ENCODE measurements around the gene BTBD7.
A peak's percentile ranks its signal among the peaks of the same experiment; 100 is the strongest.
"Not testable (repeated sequence)": the region's sequence is repeated elsewhere in the genome, so short reads cannot be mapped to it uniquely, and the experiment has no call there.

Gene BTBD7, protein sequence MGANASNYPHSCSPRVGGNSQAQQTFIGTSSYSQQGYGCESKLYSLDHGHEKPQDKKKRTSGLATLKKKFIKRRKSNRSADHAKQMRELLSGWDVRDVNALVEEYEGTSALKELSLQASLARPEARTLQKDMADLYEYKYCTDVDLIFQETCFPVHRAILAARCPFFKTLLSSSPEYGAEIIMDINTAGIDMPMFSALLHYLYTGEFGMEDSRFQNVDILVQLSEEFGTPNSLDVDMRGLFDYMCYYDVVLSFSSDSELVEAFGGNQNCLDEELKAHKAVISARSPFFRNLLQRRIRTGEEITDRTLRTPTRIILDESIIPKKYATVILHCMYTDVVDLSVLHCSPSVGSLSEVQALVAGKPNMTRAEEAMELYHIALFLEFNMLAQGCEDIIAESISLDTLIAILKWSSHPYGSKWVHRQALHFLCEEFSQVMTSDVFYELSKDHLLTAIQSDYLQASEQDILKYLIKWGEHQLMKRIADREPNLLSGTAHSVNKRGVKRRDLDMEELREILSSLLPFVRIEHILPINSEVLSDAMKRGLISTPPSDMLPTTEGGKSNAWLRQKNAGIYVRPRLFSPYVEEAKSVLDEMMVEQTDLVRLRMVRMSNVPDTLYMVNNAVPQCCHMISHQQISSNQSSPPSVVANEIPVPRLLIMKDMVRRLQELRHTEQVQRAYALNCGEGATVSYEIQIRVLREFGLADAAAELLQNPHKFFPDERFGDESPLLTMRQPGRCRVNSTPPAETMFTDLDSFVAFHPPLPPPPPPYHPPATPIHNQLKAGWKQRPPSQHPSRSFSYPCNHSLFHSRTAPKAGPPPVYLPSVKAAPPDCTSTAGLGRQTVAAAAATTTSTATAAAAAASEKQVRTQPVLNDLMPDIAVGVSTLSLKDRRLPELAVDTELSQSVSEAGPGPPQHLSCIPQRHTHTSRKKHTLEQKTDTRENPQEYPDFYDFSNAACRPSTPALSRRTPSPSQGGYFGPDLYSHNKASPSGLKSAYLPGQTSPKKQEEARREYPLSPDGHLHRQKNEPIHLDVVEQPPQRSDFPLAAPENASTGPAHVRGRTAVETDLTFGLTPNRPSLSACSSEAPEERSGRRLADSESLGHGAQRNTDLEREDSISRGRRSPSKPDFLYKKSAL

DNA sequence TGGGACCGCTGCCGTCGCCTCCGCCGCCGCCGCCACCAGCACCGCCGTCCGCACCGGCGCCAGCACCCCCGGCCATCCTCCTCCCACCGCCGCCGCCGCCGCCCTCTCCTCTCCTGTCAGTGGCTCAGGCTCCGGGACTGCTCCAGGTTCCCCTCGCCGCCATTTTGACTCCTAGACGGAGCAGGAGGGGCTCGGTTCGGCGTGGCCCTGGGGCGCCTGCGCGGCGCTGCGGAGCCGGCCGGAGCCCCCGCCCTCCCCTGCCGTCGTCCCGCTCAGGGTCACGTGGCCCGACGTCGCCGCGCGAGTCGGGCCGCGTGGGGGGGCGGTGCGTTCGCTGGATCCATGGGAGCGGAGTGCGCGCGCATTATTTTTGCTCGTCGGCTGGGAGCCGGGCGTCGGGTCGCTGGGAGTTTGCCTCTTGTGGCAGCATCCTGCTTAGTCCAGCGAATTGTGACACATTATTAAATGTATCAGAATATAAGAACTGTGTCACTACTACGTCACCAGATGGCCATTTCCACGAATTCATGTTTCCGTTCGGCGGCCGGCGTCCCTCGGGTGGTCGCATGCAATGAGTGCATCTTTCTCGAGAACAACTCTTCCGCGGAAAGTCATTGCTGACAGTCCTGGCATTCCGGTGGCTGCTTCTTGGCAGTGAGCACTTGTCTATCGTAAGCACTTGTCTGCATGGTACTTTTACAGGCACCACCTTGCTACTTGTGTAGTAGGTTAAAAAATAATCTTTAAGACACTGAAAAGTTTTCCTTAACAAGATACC lies at the start of gene BTBD7:
TSS of gene BTBD7 (minus strand) at position 184 of the 778 bp plus-strand sequence. CDS start 36,985 bp downstream, outside the sequence.
- H3K9me3 Mint-ChIP-seq, result no peaks in the 10 kb centered on the region
- no peaks in the 10 kb centered on the region for H3K36me3 Mint-ChIP-seq (ENCODE audit: low read depth)
- H3K27ac Mint-ChIP-seq, result peak within 1 kb of the TSS; percentile 95
- DNase-seq (ENCODE audit: low spot score), result peak; percentile 94
- no peaks in the 10 kb centered on the region for H3K27me3 Mint-ChIP-seq (ENCODE audit: low read depth)
- H3K4me3 Mint-ChIP-seq, result peak within 1 kb of the TSS; percentile 88
- peaks cover 33% of the 10 kb centered on the region for H3K4me1 Mint-ChIP-seq (ENCODE audit: low read depth)

DNA sequence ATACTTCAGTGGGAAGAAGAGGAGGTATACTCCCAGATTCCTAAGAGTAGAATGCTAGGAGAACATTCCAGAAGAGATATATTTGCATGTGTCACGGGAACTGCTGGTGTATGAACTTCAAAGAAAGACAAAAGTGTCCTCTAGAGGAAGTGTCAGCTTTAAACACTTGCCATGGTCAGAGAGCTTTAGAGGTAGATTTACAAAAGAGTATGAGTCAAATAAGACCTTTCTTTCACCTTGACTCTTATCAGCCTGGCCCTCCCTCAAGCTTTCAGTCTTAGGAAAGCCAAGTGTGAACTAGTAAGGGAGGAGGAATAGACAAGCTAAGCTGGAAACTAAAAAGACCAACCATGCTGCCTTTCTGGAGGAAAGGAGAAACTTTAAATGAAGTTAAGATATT lies 48.8 kb upstream of the BTBD7 start:
- Mint-ChIP-seq H3K4me1 (ENCODE audit: low read depth) (no peaks in the 10 kb centered on the region), H3K27me3 (ENCODE audit: low read depth) (peaks cover 15% of the 10 kb centered on the region), H3K36me3 (ENCODE audit: low read depth) (no peaks in the 10 kb centered on the region), H3K4me3 (no peak overlapping the region), H3K27ac (no peak overlapping the region), H3K9me3 (no peaks in the 10 kb centered on the region)
- DNase-seq (ENCODE audit: low spot score), result no peak

DNA sequence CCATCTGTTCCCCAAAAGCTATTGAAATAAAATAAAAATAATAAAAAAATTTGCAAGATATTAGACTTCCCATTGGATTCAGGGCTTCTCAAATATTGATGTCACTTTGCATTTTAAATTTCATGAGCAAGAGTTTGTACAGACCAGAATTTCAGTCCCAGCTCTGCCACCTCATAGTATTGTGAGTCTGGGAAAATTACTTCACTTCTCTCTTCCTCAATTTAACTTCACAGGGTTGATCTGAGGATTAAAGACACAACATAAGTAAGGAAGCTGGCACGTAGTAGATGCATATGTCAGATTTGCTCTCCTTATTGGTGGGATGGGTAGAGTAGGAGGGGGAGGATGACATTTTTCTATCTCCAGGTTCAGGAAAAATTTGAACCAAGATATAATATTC lies 47.0 kb upstream of the BTBD7 start:
- Mint-ChIP-seq H3K27me3 (ENCODE audit: low read depth) (peaks cover 8% of the 10 kb centered on the region), H3K9me3 (no peaks in the 10 kb centered on the region), H3K4me1 (ENCODE audit: low read depth) (no peaks in the 10 kb centered on the region), H3K36me3 (ENCODE audit: low read depth) (no peaks in the 10 kb centered on the region), H3K4me3 (no peak overlapping the region), H3K27ac (no peak overlapping the region)
- DNase-seq (ENCODE audit: low spot score), result no peak

DNA sequence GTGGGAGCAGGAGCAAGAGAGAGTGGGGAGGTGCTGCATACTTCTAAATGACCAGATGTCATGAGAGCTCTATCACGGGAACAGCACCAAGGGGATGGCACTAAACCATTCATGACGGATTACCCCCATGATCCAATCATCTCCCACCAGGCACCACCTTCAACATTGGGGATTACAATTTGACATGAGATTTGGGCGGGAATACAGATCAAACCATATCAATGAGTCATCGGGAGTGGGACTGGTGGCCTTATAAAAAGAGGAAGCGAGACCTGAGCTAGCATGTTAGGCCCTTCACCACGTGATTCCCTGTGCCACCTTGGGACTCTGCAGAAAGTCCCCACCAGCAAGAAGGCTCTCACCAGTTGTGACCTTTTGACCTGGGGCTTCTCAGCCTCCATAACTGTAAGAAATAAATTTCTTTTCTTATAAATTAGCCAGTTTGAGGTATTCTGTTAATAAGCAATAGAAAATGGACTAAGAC lies 42.9 kb upstream of the BTBD7 start:
- H3K4me1 Mint-ChIP-seq (ENCODE audit: low read depth), result no peaks in the 10 kb centered on the region
- H3K27ac Mint-ChIP-seq, result no peak overlapping the region
- H3K9me3 Mint-ChIP-seq, result no peaks in the 10 kb centered on the region
- H3K36me3 Mint-ChIP-seq (ENCODE audit: low read depth), result no peaks in the 10 kb centered on the region
- no peak overlapping the region for H3K4me3 Mint-ChIP-seq
- no peak for DNase-seq (ENCODE audit: low spot score)
- peaks cover 9% of the 10 kb centered on the region for H3K27me3 Mint-ChIP-seq (ENCODE audit: low read depth)

DNA sequence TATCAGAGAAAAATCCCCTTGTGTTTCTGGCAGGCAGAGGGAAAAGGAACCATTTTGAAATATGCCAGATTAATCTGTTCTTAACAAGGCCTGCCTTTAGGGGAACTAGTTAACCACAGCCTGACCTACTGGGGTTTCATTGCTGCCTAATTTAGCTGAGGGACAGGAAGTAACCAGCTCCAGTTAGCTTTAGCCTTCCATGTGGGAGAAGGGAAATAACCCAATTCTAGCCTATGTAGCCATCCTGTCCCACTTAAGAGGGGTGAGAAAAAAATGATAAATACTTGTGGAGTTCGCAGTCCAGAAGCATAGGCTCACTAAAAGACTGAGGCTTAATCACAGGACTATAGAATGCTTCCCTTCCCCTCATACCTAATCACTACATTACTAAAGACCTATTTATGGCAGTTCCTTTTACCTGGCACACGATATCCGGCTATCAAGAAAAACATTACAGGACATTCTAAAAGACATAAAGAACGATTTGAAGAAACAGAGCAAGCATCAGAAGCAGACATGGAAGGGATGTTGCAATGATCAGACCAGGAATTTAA lies 37.0 kb upstream of the BTBD7 start:
- Mint-ChIP-seq H3K36me3 (ENCODE audit: low read depth) (no peaks in the 10 kb centered on the region), H3K9me3 (no peaks in the 10 kb centered on the region), H3K4me3 (no peak overlapping the region), H3K27me3 (ENCODE audit: low read depth) (peaks cover 13% of the 10 kb centered on the region), H3K4me1 (ENCODE audit: low read depth) (no peaks in the 10 kb centered on the region), H3K27ac (no peak overlapping the region)
- DNase-seq (ENCODE audit: low spot score), result no peak

DNA sequence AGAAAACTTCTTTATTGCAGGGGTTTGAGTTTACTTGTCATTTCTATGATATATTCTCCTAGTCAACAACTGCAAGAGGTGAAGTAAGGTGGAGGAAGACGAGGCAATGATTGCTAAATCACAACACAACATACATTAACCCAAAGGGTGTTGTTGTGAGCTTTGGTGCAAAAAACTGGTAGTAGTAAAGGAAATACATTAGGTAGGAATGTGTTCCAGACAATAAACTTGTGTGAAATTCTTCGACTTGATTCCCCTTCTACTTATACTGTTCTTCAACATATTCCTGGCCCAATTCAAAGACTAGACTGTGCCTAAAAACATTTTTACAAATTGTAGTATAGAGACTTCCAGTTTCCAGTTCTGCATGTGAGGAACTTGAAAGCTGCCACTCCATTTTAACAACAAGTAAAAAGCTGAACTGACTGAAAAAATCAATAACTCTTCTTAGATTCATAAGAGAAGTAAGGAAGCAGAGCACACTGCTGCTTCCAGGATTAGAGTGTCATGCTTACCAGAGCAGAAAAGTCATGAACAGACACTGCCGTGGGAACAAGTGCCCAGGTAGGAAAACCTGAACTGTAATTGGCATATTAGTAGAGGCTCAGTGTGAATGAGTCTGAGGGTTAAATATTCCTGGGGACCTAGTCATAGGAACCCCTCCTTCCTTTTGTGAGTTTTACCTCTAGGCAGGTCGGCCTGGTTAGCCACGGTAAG lies 36.3 kb upstream of the BTBD7 start:
- Mint-ChIP-seq H3K27me3 (ENCODE audit: low read depth) (peaks cover 13% of the 10 kb centered on the region), H3K36me3 (ENCODE audit: low read depth) (no peaks in the 10 kb centered on the region), H3K4me1 (ENCODE audit: low read depth) (no peaks in the 10 kb centered on the region), H3K9me3 (no peaks in the 10 kb centered on the region), H3K4me3 (no peak overlapping the region), H3K27ac (no peak overlapping the region)
- no peak for DNase-seq (ENCODE audit: low spot score)

DNA sequence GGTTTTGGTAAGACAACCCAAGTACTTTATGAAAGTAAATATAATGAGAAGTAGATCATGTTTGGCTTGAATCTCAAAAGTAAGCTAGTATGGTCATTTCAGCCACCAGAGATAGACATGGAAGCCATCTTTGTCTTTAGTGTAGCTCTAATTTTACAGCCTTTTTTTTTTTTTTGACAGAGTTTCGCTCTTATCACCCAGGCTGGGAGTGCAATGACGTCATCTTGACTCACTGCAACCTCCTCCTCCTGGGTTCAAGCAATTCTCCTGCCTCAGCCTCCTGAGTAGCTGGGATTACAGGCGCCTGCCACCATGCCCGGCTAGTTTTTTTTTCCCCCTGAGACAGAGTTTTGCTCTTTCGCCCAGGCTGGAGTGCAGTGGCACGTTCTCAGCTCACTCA lies 22.0 kb upstream of the BTBD7 start:
- not testable (repeated sequence) for H3K4me1 Mint-ChIP-seq (ENCODE audit: low read depth); H3K4me3 Mint-ChIP-seq; H3K27me3 Mint-ChIP-seq (ENCODE audit: low read depth); H3K9me3 Mint-ChIP-seq; DNase-seq (ENCODE audit: low spot score); H3K36me3 Mint-ChIP-seq (ENCODE audit: low read depth); H3K27ac Mint-ChIP-seq

DNA sequence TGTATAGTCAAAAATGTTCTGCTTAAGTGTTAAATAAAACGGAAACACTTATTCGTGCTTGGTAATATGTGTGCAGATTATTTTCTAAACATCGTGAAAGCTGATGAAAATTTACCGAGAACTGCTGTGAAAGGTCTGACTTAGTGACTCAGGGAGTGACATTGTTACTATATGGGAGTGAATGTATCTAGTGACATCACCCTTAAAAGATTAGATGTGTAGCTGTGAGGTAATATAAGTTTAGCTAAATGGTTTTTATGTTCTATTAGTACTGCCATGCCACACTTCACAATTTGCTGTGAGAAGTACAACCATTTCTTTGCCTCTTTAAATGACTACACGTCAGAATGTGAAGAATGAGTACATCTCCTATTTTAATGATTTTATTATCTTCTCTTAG lies 15.5 kb upstream of the BTBD7 start:
- Mint-ChIP-seq H3K36me3 (ENCODE audit: low read depth) (no peaks in the 10 kb centered on the region), H3K4me1 (ENCODE audit: low read depth) (no peaks in the 10 kb centered on the region), H3K9me3 (peaks cover 2% of the 10 kb centered on the region), H3K27me3 (ENCODE audit: low read depth) (peaks cover 6% of the 10 kb centered on the region), H3K27ac (no peak overlapping the region), H3K4me3 (no peak overlapping the region)
- DNase-seq (ENCODE audit: low spot score), result no peak

DNA sequence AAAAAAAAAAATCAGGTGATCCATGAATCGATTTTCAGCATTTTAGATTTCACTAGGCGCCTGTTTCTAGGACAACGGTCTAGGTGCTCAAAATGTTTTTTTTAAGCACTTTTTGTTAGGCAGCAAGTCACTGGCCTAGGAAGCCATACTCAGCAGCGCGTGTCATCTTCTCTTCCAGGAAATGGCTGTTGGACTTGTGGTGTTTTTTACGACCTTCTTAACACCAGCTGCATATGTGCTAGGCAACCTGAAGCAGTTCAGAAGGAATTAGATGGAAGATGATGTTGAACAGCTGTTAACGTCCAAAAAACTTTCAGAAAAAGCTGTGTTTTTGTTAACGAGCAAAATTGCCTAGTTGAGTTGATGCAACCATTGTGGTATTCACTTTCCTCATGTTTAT lies 15.0 kb upstream of the BTBD7 start:
- peaks cover 6% of the 10 kb centered on the region for H3K9me3 Mint-ChIP-seq
- H3K4me1 Mint-ChIP-seq (ENCODE audit: low read depth), result no peaks in the 10 kb centered on the region
- no peaks in the 10 kb centered on the region for H3K36me3 Mint-ChIP-seq (ENCODE audit: low read depth)
- H3K4me3 Mint-ChIP-seq, result no peak overlapping the region
- DNase-seq (ENCODE audit: low spot score), result no peak
- peaks cover 6% of the 10 kb centered on the region for H3K27me3 Mint-ChIP-seq (ENCODE audit: low read depth)
- no peak overlapping the region for H3K27ac Mint-ChIP-seq

DNA sequence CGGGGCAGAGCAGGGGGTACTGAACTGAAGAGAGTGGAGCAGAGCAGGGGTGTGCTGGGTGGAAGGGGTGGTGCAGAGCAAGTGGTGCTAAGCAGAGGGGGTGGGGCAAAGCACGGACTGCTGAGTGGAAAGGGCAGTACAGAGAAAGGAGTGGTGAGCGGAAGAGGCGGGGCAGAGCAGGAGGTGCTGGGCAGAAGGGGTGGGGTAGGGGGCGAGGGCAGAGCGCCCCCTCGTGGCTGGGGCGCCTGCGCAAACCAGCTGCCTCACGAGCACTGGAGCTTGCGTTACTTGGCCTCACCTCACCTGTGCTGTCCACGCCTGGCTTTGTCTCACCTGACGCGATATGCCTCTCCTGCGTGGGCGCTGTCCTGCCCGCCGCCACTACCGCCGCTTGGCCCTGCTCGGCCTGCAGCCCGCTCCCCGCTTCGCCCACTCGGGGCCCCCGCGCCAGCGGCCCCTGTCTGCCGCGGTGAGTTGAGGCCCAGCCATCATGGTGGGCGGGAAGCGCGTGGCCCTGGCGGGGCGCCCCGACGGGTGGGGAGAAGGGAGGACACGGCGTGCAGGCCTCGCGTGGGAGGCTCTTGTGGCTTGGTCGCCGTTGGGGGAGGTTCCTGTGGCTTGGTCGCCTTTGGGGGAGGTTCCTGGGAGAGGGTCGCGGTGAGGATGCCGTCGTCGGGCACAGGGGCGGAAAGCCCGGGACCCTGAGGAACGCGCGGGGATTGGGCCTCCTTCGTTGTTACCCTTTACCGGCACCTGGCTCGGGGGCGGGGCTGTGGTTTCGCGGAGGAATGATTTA lies 14.3 kb upstream of the BTBD7 start, which contains the start of gene COX8C:
TSS of gene COX8C (plus strand) at position 257 of the 796 bp plus-strand sequence. CDS start at position 344, 87 bp downstream.
- no peak within 1 kb of the TSS for H3K4me3 Mint-ChIP-seq
- peaks cover 6% of the 10 kb centered on the region for H3K27me3 Mint-ChIP-seq (ENCODE audit: low read depth)
- peaks cover 13% of the 10 kb centered on the region for H3K9me3 Mint-ChIP-seq
- DNase-seq (ENCODE audit: low spot score), result no peak
- no peaks in the 10 kb centered on the region for H3K4me1 Mint-ChIP-seq (ENCODE audit: low read depth)
- H3K36me3 Mint-ChIP-seq (ENCODE audit: low read depth), result no peaks in the 10 kb centered on the region
- no peak within 1 kb of the TSS for H3K27ac Mint-ChIP-seq

DNA sequence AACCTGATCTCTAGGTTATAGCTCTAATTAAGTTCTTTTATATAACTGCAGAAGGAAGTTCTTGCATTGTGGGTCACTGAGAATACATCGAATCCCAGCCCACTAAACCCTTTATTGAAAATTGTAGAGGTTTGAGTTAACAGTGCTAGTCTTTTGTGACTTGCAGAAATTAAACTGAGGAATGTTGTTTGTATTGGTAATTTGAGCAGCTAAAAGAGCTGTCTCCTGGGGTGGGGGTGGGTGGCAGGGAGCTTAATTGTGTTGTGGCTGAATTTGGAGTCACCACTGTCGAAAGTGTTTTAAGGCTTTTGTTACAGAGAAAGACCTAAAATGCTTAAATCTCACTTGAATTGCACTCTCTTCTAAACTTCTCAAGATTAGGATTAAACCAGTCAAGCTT lies 11.0 kb upstream of the BTBD7 start:
- no peaks in the 10 kb centered on the region for H3K36me3 Mint-ChIP-seq (ENCODE audit: low read depth)
- H3K4me1 Mint-ChIP-seq (ENCODE audit: low read depth), result no peaks in the 10 kb centered on the region
- DNase-seq (ENCODE audit: low spot score), result no peak
- peaks cover 23% of the 10 kb centered on the region for H3K9me3 Mint-ChIP-seq
- H3K27ac Mint-ChIP-seq, result no peak overlapping the region
- peaks cover 4% of the 10 kb centered on the region for H3K27me3 Mint-ChIP-seq (ENCODE audit: low read depth)
- no peak overlapping the region for H3K4me3 Mint-ChIP-seq

DNA sequence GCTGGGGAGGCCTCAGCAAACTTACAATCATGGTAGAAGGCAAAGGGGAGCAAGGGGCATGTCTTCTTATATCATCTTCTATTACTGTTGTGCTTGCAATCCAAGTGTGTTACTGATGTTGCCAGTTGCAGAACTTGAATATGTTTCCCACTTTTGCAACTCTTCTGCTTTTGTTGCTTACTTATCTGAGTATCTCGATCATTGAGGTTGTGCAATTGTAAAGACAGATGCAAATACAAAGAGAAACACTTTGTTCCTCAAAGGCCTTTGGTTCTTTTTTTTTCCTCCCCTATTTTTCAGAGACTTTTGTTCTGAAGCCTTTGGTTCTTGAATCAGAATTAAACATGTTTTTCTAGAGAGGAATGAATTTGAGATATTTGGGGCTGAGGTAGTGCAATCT lies 10.4 kb upstream of the BTBD7 start:
- Mint-ChIP-seq H3K4me3 (no peak overlapping the region), H3K27me3 (ENCODE audit: low read depth) (peaks cover 4% of the 10 kb centered on the region), H3K4me1 (ENCODE audit: low read depth) (no peaks in the 10 kb centered on the region), H3K9me3 (peaks cover 23% of the 10 kb centered on the region), H3K27ac (no peak overlapping the region), H3K36me3 (ENCODE audit: low read depth) (no peaks in the 10 kb centered on the region)
- no peak for DNase-seq (ENCODE audit: low spot score)
